ENCODE data around the gene CPNE4.

The CPNE4 gene

DNA sequence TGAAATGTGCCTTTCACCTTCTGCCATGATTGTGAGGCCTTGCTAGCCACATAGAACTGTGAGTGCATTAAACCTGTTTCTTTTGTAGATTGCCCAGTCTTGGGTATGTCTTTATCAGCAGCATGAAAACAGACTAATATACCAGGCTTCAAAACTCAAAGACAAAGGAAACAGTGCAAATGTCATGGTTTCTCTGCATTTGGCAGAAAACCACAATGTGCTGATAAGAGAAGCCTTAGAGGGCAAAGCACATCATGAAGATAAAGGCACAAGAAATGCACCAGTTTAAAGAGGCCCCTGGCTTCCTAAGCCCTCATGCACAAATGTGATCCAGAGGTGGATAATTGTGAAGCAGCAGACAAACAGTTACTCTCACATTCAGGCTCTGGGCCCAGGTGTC lies 259.2 kb downstream of the CPNE4 start:
- TF ChIP-seq FOXP2 (optimal IDR thresholded peaks at IDR 0.05; ENCODE audit: borderline replicate concordance, extremely low read depth, extremely low read length, insufficient read depth) = no peak
- TF ChIP-seq, protein P1, sequence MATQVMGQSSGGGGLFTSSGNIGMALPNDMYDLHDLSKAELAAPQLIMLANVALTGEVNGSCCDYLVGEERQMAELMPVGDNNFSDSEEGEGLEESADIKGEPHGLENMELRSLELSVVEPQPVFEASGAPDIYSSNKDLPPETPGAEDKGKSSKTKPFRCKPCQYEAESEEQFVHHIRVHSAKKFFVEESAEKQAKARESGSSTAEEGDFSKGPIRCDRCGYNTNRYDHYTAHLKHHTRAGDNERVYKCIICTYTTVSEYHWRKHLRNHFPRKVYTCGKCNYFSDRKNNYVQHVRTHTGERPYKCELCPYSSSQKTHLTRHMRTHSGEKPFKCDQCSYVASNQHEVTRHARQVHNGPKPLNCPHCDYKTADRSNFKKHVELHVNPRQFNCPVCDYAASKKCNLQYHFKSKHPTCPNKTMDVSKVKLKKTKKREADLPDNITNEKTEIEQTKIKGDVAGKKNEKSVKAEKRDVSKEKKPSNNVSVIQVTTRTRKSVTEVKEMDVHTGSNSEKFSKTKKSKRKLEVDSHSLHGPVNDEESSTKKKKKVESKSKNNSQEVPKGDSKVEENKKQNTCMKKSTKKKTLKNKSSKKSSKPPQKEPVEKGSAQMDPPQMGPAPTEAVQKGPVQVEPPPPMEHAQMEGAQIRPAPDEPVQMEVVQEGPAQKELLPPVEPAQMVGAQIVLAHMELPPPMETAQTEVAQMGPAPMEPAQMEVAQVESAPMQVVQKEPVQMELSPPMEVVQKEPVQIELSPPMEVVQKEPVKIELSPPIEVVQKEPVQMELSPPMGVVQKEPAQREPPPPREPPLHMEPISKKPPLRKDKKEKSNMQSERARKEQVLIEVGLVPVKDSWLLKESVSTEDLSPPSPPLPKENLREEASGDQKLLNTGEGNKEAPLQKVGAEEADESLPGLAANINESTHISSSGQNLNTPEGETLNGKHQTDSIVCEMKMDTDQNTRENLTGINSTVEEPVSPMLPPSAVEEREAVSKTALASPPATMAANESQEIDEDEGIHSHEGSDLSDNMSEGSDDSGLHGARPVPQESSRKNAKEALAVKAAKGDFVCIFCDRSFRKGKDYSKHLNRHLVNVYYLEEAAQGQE (IDR thresholded peaks at IDR 0.05; ENCODE audit: insufficient read depth in 1 of 2, low read depth in 2 of 2, low read length in 2 of 2) = no peak
- no peak for TF ChIP-seq TAF1 (IDR thresholded peaks at IDR 0.05; ENCODE audit: borderline replicate concordance, insufficient read depth, low read length)
- TF ChIP-seq SIN3A (IDR thresholded peaks at IDR 0.05; ENCODE audit: borderline replicate concordance, insufficient read depth, low read length) = no peak
- TF ChIP-seq POLR2AphosphoS5 (IDR thresholded peaks at IDR 0.05; ENCODE audit: low read depth, low read length) = no peak

DNA sequence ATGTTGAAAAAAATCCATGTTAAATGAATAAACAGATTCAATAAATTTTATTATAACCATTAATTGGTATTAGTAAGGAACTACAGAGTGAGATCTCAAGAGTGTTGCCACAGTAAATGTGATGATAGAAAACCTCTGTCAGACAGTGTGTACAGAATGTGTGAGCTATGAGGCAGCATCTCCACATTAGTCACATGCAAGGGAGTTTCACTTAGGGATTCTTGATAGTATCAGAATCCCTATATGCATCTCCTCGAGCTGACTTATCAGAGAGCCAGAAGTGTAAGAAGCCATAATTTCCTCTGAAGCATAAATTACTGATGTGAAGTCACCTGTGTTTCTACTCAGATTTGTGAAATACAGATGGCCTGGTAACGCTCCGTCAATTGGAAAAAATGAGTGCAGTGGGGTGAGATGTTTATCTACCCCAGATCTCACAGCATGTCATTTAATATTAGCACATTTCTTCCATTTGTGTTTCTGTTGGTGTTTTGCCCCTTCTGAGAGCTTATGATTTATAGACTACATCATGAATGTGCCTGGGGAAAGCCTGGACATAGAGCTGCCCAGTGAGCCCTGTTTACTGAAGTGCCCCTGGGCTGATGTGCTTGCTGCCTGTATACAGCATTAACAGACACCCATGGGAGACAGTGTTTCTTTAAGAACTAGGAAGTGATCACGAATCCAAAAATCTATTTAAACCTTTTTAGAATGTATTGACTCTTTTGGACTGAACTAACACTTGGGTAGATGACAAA lies 262.4 kb downstream of the CPNE4 start:
- TF ChIP-seq FOXP2 (optimal IDR thresholded peaks at IDR 0.05; ENCODE audit: borderline replicate concordance, extremely low read depth, extremely low read length, insufficient read depth) (no peak), TAF1 (IDR thresholded peaks at IDR 0.05; ENCODE audit: borderline replicate concordance, insufficient read depth, low read length) (no peak), POLR2AphosphoS5 (IDR thresholded peaks at IDR 0.05; ENCODE audit: low read depth, low read length) (no peak)

DNA sequence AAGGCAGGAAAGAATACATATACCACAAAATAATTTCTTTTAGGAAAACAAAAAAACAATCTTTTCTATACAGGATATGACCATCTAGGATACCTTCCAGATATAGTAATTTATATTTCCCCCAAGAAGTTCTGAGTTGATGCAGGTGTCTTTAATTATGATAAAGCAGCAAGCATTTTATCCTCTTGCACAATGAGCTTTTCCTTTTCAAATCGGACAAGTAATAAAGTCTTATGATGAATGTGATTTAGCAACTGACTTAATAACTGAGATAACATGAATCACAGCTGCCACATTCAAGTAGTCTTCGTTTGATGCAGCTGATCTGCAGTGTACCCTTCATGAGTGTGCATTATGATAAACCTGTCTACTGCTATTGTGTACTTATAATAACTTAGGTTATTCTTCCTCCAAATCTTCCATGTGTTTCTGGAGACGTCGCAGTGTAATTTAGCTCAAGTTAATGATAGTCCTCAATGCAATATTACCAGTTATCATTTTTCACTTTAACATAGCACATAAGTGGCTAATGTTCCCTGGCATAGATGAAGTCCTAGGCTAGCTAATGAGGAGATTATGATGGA lies 271.7 kb downstream of the CPNE4 start:
- no peak for TF ChIP-seq TAF1 (IDR thresholded peaks at IDR 0.05; ENCODE audit: borderline replicate concordance, insufficient read depth, low read length)
- no peak for TF ChIP-seq FOXP2 (optimal IDR thresholded peaks at IDR 0.05; ENCODE audit: borderline replicate concordance, extremely low read depth, extremely low read length, insufficient read depth)
- TF ChIP-seq, protein P1 (IDR thresholded peaks at IDR 0.05; ENCODE audit: insufficient read depth in 1 of 2, low read depth in 2 of 2, low read length in 2 of 2) = no peak
- TF ChIP-seq SIN3A (IDR thresholded peaks at IDR 0.05; ENCODE audit: borderline replicate concordance, insufficient read depth, low read length) = no peak
- TF ChIP-seq POLR2AphosphoS5 (IDR thresholded peaks at IDR 0.05; ENCODE audit: low read depth, low read length) = no peak

DNA sequence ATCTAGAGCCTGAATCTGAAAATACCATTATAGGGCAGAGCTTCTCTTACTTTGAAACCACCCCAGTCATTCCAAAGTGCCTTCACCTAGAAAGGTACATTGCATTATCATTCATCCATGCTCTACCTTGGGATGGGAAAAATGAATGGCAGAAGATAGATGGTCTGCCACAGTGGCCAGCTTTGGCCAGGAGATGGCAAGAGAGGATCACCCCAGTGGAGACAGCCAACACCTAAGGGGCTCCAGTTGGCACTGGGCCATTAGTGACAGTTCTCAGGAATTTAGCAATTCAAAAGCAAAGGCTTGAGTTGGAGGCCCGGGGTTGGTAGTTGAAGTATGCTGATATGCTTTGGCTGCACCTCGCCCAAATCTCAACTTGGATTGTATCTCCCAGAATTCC lies 278.4 kb downstream of the CPNE4 start:
- TF ChIP-seq SIN3A (IDR thresholded peaks at IDR 0.05; ENCODE audit: borderline replicate concordance, insufficient read depth, low read length) (no peak), TAF1 (IDR thresholded peaks at IDR 0.05; ENCODE audit: borderline replicate concordance, insufficient read depth, low read length) (no peak), POLR2AphosphoS5 (IDR thresholded peaks at IDR 0.05; ENCODE audit: low read depth, low read length) (no peak), FOXP2 (optimal IDR thresholded peaks at IDR 0.05; ENCODE audit: borderline replicate concordance, extremely low read depth, extremely low read length, insufficient read depth) (no peak)
- TF ChIP-seq, protein P1 (IDR thresholded peaks at IDR 0.05; ENCODE audit: insufficient read depth in 1 of 2, low read depth in 2 of 2, low read length in 2 of 2) = no peak

DNA sequence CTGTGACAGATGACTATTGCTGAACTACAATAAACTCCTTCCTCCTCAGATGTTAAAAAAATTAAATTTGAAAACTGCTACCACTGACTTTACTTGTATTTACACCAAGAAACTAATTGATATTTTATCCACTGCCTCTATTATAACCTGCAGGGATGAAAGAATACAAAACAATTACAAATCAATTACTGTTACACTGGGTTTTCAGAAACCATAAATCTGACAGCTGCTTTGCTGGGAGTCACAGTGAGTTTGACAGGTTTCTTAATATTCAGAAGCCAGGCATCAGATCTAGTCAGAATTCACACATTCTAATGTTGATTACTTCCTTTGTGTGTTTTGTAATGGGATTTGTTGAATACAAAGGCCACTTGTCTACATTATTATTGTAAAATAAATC lies 279.4 kb downstream of the CPNE4 start:
- TF ChIP-seq POLR2AphosphoS5 (IDR thresholded peaks at IDR 0.05; ENCODE audit: low read depth, low read length) = no peak
- no peak for TF ChIP-seq FOXP2 (optimal IDR thresholded peaks at IDR 0.05; ENCODE audit: borderline replicate concordance, extremely low read depth, extremely low read length, insufficient read depth)
- no peak for TF ChIP-seq SIN3A (IDR thresholded peaks at IDR 0.05; ENCODE audit: borderline replicate concordance, insufficient read depth, low read length)
- no peak for TF ChIP-seq TAF1 (IDR thresholded peaks at IDR 0.05; ENCODE audit: borderline replicate concordance, insufficient read depth, low read length)
- TF ChIP-seq, protein P1 (IDR thresholded peaks at IDR 0.05; ENCODE audit: insufficient read depth in 1 of 2, low read depth in 2 of 2, low read length in 2 of 2) = no peak
